ENCODE data around the gene TMEM132C.

Gene TMEM132C

GRCh38 chr12:128549601-128550218 lies 282.7 kb downstream of the TMEM132C start:
- no peak for DNase-seq (ENCODE audit: low spot score)
- in situ Hi-C loops (cut with MboI; ENCODE audit: low sequenced_read_pairs, unreplicated experiment), result no loop called here
- TF ChIP-seq, protein P1, sequence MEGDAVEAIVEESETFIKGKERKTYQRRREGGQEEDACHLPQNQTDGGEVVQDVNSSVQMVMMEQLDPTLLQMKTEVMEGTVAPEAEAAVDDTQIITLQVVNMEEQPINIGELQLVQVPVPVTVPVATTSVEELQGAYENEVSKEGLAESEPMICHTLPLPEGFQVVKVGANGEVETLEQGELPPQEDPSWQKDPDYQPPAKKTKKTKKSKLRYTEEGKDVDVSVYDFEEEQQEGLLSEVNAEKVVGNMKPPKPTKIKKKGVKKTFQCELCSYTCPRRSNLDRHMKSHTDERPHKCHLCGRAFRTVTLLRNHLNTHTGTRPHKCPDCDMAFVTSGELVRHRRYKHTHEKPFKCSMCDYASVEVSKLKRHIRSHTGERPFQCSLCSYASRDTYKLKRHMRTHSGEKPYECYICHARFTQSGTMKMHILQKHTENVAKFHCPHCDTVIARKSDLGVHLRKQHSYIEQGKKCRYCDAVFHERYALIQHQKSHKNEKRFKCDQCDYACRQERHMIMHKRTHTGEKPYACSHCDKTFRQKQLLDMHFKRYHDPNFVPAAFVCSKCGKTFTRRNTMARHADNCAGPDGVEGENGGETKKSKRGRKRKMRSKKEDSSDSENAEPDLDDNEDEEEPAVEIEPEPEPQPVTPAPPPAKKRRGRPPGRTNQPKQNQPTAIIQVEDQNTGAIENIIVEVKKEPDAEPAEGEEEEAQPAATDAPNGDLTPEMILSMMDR (IDR thresholded peaks at IDR 0.05; ENCODE audit: borderline replicate concordance, control extremely low read depth, extremely low read depth, insufficient read depth, missing control alignments), result no peak

DNA sequence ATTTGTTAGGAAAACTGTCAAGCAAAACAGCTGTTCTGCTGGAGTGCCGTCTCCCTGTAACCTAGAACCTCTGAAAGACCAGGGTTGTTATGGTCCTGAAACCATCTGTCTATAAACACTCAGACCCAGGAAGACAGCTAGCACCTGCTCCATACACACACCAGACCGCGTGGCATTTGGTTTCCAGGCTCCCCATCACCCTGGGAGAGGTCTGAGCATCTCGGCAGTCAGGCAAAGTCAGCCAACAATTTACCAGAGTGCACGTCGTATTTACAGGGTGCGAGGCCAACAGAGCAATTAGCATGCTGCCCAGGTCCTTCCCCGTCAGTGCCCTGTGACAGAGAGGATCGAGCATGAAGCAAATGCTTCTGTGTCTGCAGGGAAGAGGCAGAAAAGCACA lies 284.3 kb downstream of the TMEM132C start:
- DNase-seq (ENCODE audit: low spot score), result no peak
- TF ChIP-seq, protein P1 (IDR thresholded peaks at IDR 0.05; ENCODE audit: borderline replicate concordance, control extremely low read depth, extremely low read depth, insufficient read depth, missing control alignments), result no peak
- in situ Hi-C loops (cut with MboI; ENCODE audit: low sequenced_read_pairs, unreplicated experiment), result no loop called here

- TF ChIP-seq, protein P1 (IDR thresholded peaks at IDR 0.05; ENCODE audit: borderline replicate concordance, control extremely low read depth, extremely low read depth, insufficient read depth, missing control alignments), result no peak
- in situ Hi-C loops (cut with MboI; ENCODE audit: low sequenced_read_pairs, unreplicated experiment), result no loop called here
- no peak for DNase-seq (ENCODE audit: low spot score)
Observed at GRCh38 chr12:128554546-128555304, 287.8 kb downstream of the TMEM132C start.

DNA sequence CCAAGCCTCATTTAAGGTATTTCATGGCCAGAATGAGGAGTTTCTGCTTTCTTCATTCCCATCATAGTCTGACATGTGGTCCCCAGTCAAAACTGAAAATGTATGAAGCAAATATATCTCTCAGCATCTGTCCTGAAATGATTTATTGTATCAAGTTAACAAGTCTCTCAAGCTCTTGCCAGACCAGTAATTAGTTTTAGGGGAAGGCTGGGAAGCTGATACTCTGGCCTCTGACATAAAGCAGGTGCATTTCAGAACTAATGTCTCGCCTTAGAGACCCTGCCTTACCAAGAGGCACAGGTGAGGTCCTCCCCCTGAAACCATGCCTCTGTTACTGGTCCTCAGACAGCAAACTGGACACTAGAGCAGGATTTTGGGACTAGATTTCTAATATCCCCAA lies 290.3 kb downstream of the TMEM132C start:
- in situ Hi-C loops (cut with MboI; ENCODE audit: low sequenced_read_pairs, unreplicated experiment), result no loop called here
- TF ChIP-seq, protein P1 (IDR thresholded peaks at IDR 0.05; ENCODE audit: borderline replicate concordance, control extremely low read depth, extremely low read depth, insufficient read depth, missing control alignments), result no peak
- no peak for DNase-seq (ENCODE audit: low spot score)

DNA sequence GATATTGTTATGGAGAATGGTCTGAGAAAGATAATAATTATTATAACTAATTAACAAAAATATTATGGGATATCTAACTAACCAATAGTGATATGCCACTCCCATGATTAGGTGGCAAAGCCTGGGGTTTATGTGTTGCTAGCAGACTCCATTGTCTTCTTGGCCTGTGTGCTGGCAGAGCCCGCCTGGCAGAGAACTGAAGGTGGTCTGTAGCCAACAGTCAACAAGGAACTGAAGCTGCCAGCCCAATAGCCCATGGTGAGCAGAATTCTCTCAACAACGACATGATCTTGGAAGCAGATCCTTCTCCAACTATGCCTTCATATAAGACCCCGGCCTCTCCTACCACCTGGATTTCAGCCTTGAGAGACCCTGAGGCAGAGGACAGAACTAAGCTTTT lies 298.0 kb downstream of the TMEM132C start:
- TF ChIP-seq, protein P1 (IDR thresholded peaks at IDR 0.05; ENCODE audit: borderline replicate concordance, control extremely low read depth, extremely low read depth, insufficient read depth, missing control alignments), result no peak
- no peak for DNase-seq (ENCODE audit: low spot score)
- in situ Hi-C loops (cut with MboI; ENCODE audit: low sequenced_read_pairs, unreplicated experiment), result no loop called here

- in situ Hi-C loops (cut with MboI; ENCODE audit: low sequenced_read_pairs, unreplicated experiment), result no loop called here
- DNase-seq (ENCODE audit: low spot score), result no peak
- TF ChIP-seq, protein P1 (IDR thresholded peaks at IDR 0.05; ENCODE audit: borderline replicate concordance, control extremely low read depth, extremely low read depth, insufficient read depth, missing control alignments), result no peak
Observed at GRCh38 chr12:128567730-128568129, 300.8 kb downstream of the TMEM132C start.

All from GM13976 (cell line).